GM23338 (cell line): ENCODE measurements around the gene HERC4.

ENCODE experiments used
- EZH2phosphoT487 ChIP-seq: fragments of 200-600 bp; sonication (generic); IDR thresholded peaks from one replicate; pipeline ENCODE4 v1.8.1; 2018; ENCODE audit warnings: antibody characterized with exemption; ENCODE audit not compliant: unreplicated experiment
- TF ChIP-seq, protein P1 (sequence below), 2 experiments: fragments of 200-600 bp in 1 of 2; sonication (generic) in 1 of 2; conservative IDR thresholded peaks; 2 replicates each; pipeline versions ENCODE4 v1.5.1 to v1.6.1; 2016 to 2017; ENCODE audit warnings: antibody characterized with exemption in 2 of 2, low read depth in 2 of 2, mild to moderate bottlenecking in 2 of 2, moderate library complexity in 1 of 2
- TF ChIP-seq, protein P2 (sequence below): IDR thresholded peaks from one replicate; pipeline ENCODE4 v1.6.1; 2018; ENCODE audit warnings: antibody characterized with exemption; ENCODE audit not compliant: unreplicated experiment

DNA sequence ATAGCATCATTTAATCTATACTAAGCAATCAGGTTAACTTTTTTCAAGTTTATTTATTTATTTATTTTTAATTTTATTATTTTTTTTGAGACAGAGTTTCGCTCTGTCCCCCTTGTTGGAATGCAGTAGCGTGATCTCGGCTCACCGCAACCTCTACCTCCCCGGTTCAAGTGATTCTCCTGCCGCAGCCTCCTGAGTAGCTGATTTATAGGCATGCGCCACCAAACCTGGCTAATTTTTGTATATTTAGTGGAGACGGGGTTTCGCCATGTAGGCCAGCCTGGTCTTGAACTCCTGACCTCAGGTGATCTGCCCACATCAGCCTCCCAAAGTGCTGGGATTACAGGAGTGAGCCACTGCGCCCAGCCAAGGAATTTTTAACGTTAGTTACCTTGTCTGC is 33.6 kb upstream of the HERC4 start:
- TF ChIP-seq, protein P1, sequence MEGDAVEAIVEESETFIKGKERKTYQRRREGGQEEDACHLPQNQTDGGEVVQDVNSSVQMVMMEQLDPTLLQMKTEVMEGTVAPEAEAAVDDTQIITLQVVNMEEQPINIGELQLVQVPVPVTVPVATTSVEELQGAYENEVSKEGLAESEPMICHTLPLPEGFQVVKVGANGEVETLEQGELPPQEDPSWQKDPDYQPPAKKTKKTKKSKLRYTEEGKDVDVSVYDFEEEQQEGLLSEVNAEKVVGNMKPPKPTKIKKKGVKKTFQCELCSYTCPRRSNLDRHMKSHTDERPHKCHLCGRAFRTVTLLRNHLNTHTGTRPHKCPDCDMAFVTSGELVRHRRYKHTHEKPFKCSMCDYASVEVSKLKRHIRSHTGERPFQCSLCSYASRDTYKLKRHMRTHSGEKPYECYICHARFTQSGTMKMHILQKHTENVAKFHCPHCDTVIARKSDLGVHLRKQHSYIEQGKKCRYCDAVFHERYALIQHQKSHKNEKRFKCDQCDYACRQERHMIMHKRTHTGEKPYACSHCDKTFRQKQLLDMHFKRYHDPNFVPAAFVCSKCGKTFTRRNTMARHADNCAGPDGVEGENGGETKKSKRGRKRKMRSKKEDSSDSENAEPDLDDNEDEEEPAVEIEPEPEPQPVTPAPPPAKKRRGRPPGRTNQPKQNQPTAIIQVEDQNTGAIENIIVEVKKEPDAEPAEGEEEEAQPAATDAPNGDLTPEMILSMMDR (conservative IDR thresholded peaks at IDR 0.05; ENCODE audit: low read depth in 2 of 2): no peak
- TF ChIP-seq, protein P2, sequence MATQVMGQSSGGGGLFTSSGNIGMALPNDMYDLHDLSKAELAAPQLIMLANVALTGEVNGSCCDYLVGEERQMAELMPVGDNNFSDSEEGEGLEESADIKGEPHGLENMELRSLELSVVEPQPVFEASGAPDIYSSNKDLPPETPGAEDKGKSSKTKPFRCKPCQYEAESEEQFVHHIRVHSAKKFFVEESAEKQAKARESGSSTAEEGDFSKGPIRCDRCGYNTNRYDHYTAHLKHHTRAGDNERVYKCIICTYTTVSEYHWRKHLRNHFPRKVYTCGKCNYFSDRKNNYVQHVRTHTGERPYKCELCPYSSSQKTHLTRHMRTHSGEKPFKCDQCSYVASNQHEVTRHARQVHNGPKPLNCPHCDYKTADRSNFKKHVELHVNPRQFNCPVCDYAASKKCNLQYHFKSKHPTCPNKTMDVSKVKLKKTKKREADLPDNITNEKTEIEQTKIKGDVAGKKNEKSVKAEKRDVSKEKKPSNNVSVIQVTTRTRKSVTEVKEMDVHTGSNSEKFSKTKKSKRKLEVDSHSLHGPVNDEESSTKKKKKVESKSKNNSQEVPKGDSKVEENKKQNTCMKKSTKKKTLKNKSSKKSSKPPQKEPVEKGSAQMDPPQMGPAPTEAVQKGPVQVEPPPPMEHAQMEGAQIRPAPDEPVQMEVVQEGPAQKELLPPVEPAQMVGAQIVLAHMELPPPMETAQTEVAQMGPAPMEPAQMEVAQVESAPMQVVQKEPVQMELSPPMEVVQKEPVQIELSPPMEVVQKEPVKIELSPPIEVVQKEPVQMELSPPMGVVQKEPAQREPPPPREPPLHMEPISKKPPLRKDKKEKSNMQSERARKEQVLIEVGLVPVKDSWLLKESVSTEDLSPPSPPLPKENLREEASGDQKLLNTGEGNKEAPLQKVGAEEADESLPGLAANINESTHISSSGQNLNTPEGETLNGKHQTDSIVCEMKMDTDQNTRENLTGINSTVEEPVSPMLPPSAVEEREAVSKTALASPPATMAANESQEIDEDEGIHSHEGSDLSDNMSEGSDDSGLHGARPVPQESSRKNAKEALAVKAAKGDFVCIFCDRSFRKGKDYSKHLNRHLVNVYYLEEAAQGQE: no peak
- TF ChIP-seq EZH2phosphoT487: no peak
